ENCODE measurements around the gene SSBP2.
"Not testable (repeated sequence)": the region's sequence is repeated elsewhere in the genome, so short reads cannot be mapped to it uniquely, and the experiment has no call there.

Gene SSBP2

GRCh38 chr5:81420039-81420667 is 330.7 kb downstream of the SSBP2 start:
- DNase-seq, result no peak

GRCh38 chr5:81418606-81419005 is 332.3 kb downstream of the SSBP2 start:
- no peak for DNase-seq

GRCh38 chr5:81417052-81417451 is 333.8 kb downstream of the SSBP2 start:
- DNase-seq, result no peak

GRCh38 chr5:81409896-81410295 is 341.0 kb downstream of the SSBP2 start:
- DNase-seq, result no peak

GRCh38 chr5:81409361-81409760 is 341.5 kb downstream of the SSBP2 start:
- no peak for DNase-seq

- DNase-seq, result no peak
These were observed 342.4 kb downstream of the SSBP2 start for GRCh38 chr5:81408496-81408895.

GRCh38 chr5:81407811-81408210 is 343.1 kb downstream of the SSBP2 start:
- DNase-seq, result not testable (repeated sequence)

- DNase-seq, result no peak
These were observed 345.6 kb downstream of the SSBP2 start for GRCh38 chr5:81405126-81405891.

- no peak for DNase-seq
These were observed 348.5 kb downstream of the SSBP2 start for GRCh38 chr5:81402192-81402930.

GRCh38 chr5:81401266-81401665 is 349.6 kb downstream of the SSBP2 start:
- DNase-seq, result no peak

- DNase-seq, result no peak
These were observed 350.5 kb downstream of the SSBP2 start for GRCh38 chr5:81400375-81400774.

- DNase-seq, result no peak
These were observed 352.2 kb downstream of the SSBP2 start for GRCh38 chr5:81398741-81399140.

GRCh38 chr5:81397176-81397575 is 353.7 kb downstream of the SSBP2 start:
- peak; percentile 7 for DNase-seq

GRCh38 chr5:81395262-81395661 is 355.6 kb downstream of the SSBP2 start:
- DNase-seq, result no peak

- DNase-seq, result no peak
These were observed 356.8 kb downstream of the SSBP2 start, which contains the start of gene ACOT12 for GRCh38 chr5:81393783-81394718. TSS of gene ACOT12 (minus strand) at chr5:81394134. CDS start at chr5:81394114, 20 bp downstream.

GRCh38 chr5:81393430-81393782 is 357.5 kb downstream of the SSBP2 start:
- DNase-seq, result no peak

- no peak for DNase-seq
These were observed 361.9 kb downstream of the SSBP2 start for GRCh38 chr5:81389025-81389424.

GRCh38 chr5:81388169-81388568 is 362.7 kb downstream of the SSBP2 start:
- no peak for DNase-seq

- DNase-seq, result no peak
These were observed 367.0 kb downstream of the SSBP2 start for GRCh38 chr5:81383867-81384266.

GRCh38 chr5:81371354-81371876 is 379.5 kb downstream of the SSBP2 start:
- DNase-seq, result no peak

GRCh38 chr5:81370912-81371311 is 380.0 kb downstream of the SSBP2 start:
- DNase-seq, result no peak

- no peak for DNase-seq
These were observed 385.4 kb downstream of the SSBP2 start for GRCh38 chr5:81365541-81365940.
